SH-SY5Y (cell line): ENCODE measurements around the gene CHN2.

ENCODE experiments used
- GATA2 ChIP-seq: IDR thresholded peaks from 2 replicates; pipeline ENCODE4 v1.6.1; 2011; ENCODE audit warnings: mild to moderate bottlenecking, low read depth, low read length
- GATA3 ChIP-seq: IDR thresholded peaks from 2 replicates; pipeline ENCODE4 v1.6.1; 2011; ENCODE audit warnings: low read depth, mild to moderate bottlenecking, low read length, moderate library complexity

GRCh38 chr7:29394321-29394720, 199.7 kb downstream of the CHN2 start:
- TF ChIP-seq GATA2 (no peak), GATA3 (no peak)
